Stimulated activated naive CD4-positive, alpha-beta T cell (primary cell): ENCODE results near the gene ROR2.
"Not testable (repeated sequence)": the region's sequence is repeated elsewhere in the genome, so short reads cannot be mapped to it uniquely, and the experiment has no call there.

Experiments used
- DNase-seq, 6 experiments: peaks; one replicate each; lab custom pipeline; 2025; lab: John Stamatoyannopoulos, UW

ROR2 gene

GRCh38 chr9:91678807-91679580 is 271.0 kb downstream of the ROR2 start:
- DNase-seq, result no peak

GRCh38 chr9:91677822-91678436 is 272.1 kb downstream of the ROR2 start:
- no peak for DNase-seq

- no peak for DNase-seq
These were observed 272.7 kb downstream of the ROR2 start for GRCh38 chr9:91677331-91677730.

- DNase-seq, result no peak
These were observed 274.0 kb downstream of the ROR2 start for GRCh38 chr9:91676046-91676445.

- DNase-seq, result no peak
These were observed 285.4 kb downstream of the ROR2 start for GRCh38 chr9:91664663-91665062.

- no peak for DNase-seq
These were observed 286.2 kb downstream of the ROR2 start for GRCh38 chr9:91663858-91664257.

GRCh38 chr9:91661451-91661850 is 288.6 kb downstream of the ROR2 start:
- no peak for DNase-seq

GRCh38 chr9:91660521-91660920 is 289.5 kb downstream of the ROR2 start:
- no peak for DNase-seq

GRCh38 chr9:91659529-91660495 is 290.2 kb downstream of the ROR2 start:
- no peak for DNase-seq

- no peak for DNase-seq
These were observed 291.4 kb downstream of the ROR2 start for GRCh38 chr9:91658513-91659105.

GRCh38 chr9:91657501-91657900 is 292.5 kb downstream of the ROR2 start:
- no peak for DNase-seq

GRCh38 chr9:91655658-91656057 is 294.4 kb downstream of the ROR2 start:
- no peak for DNase-seq

- DNase-seq, result no peak
These were observed 294.8 kb downstream of the ROR2 start for GRCh38 chr9:91655215-91655614.

GRCh38 chr9:91654527-91654926 is 295.5 kb downstream of the ROR2 start:
- no peak for DNase-seq

- DNase-seq, result peak in 1 of 6 experiments; percentile 1
These were observed 302.7 kb downstream of the ROR2 start for GRCh38 chr9:91647371-91647770.

- no peak for DNase-seq
These were observed 303.3 kb downstream of the ROR2 start for GRCh38 chr9:91646702-91647101.

- DNase-seq, result no peak
These were observed 305.6 kb downstream of the ROR2 start for GRCh38 chr9:91644433-91644832.

GRCh38 chr9:91643481-91644077 is 306.4 kb downstream of the ROR2 start:
- no peak for DNase-seq

GRCh38 chr9:91642771-91643170 is 307.3 kb downstream of the ROR2 start:
- DNase-seq, result no peak

GRCh38 chr9:91640428-91640827 is 309.6 kb downstream of the ROR2 start:
- no peak for DNase-seq

- no peak for DNase-seq
These were observed 311.0 kb downstream of the ROR2 start for GRCh38 chr9:91639054-91639453.

- not testable (repeated sequence) for DNase-seq
These were observed 315.2 kb downstream of the ROR2 start for GRCh38 chr9:91634832-91635231.
